ENCODE data around the gene HTT. TPM values are rescaled to one million over a fixed set of nuclear protein-coding genes. Genes with fewer than 3 reads are reported as not detected.

The HTT gene
- total and polyA plus RNA-seq, 2 of the 8 experiments (the other 6 are each of a cell fraction or from before 2014, with no cell fraction given): 24.0 to 71.0 TPM

DNA sequence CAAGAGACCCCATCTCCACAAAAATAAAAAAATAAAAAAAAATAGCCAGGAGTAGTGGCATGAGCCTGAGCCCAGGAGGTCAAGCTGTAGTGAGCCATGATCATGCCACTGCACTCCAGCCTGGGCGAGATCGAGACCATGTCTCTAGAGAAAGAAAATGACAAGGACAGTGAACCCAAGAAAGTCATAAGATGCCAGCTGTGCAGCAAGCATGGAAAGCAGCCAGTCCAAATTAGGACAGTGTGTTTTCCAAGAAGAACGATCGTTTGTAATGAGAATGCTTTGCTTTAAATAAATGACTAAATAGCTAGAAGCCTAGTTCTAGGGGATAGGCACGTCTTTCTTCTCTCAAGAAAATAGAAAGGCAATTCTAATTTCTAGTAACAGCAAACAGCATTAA, 116.1 kb downstream of the HTT start:
- no peak overlapping the region for H2BK120ac ChIP-seq (replicated peaks; ENCODE audit: low read depth, low read length)
- no peaks in the 10 kb centered on the region for H3K79me2 ChIP-seq (ENCODE audit: control insufficient read depth in 1 of 2, insufficient read depth in 2 of 2, low read length in 2 of 2)
- no peak overlapping the region for H2BK15ac ChIP-seq (ENCODE audit: low read length)
- TF ChIP-seq FOSL1 (IDR thresholded peaks at IDR 0.05; ENCODE audit: insufficient read depth, low read depth, low read length): no peak
- H3K4ac ChIP-seq (replicated peaks; ENCODE audit: insufficient read length, low read depth, low read length): no peak overlapping the region
- H2BK5ac ChIP-seq (ENCODE audit: low read depth, low read length): no peak overlapping the region
- H3K9ac ChIP-seq (replicated peaks in 1 of 4; ENCODE audit: extremely low read depth in 1 of 4, low read depth in 3 of 4, low read length in 3 of 4): no peak overlapping the region
- no peak overlapping the region for H3K4me2 ChIP-seq (ENCODE audit: insufficient read depth in 1 of 2, low read depth in 2 of 2, low read length in 2 of 2)
- no peak overlapping the region for H2BK20ac ChIP-seq (ENCODE audit: low read length)
- H2AK5ac ChIP-seq (ENCODE audit: low read depth, low read length): no peak overlapping the region
- no peak overlapping the region for H3K14ac ChIP-seq (ENCODE audit: insufficient read length)
- H3K27me3 ChIP-seq (replicated peaks in 1 of 4; ENCODE audit: control insufficient read depth in 3 of 4, extremely low read depth in 1 of 4, insufficient read depth in 3 of 4, low read length in 3 of 4): no peaks in the 10 kb centered on the region
- H3K4me1 ChIP-seq (replicated peaks in 1 of 4; ENCODE audit: control insufficient read depth in 3 of 4, insufficient read depth in 4 of 4, low read length in 3 of 4): no peaks in the 10 kb centered on the region
- H4K20me1 ChIP-seq (replicated peaks in 1 of 2; ENCODE audit: control insufficient read depth in 1 of 2, insufficient read depth in 2 of 2, low read length in 2 of 2): peaks cover 0 to 6% of the 10 kb centered on the region in 2 experiments
- no peak overlapping the region for H4K91ac ChIP-seq (replicated peaks; ENCODE audit: insufficient read length, low read length)
- DNase-seq (ENCODE audit: low read depth in 1 of 2, low spot score in 2 of 2): no peak
- no peak overlapping the region for H3K4me3 ChIP-seq (ENCODE audit: extremely low read depth in 1 of 4, insufficient read depth in 2 of 4, low read depth in 3 of 4, low read length in 4 of 4)
- no peak overlapping the region for H4K8ac ChIP-seq (ENCODE audit: extremely low read depth, insufficient read depth, low read length)
- H4K5ac ChIP-seq (ENCODE audit: insufficient read length, low read depth, low read length): no peak overlapping the region
- H3K23me2 ChIP-seq (ENCODE audit: low read depth, low read length): no peaks in the 10 kb centered on the region; the same call in 1 of the 2 replicates
- H3K36me3 ChIP-seq (ENCODE audit: control insufficient read depth in 2 of 4, insufficient read depth in 4 of 4, low read length in 3 of 4): peaks cover 15 to 36% (median 22%) of the 10 kb centered on the region in 4 experiments
- H3K23ac ChIP-seq (ENCODE audit: insufficient read length): no peak overlapping the region
- no peak overlapping the region for H3K18ac ChIP-seq (ENCODE audit: extremely low read depth, low read length)
- H2BK12ac ChIP-seq (ENCODE audit: low read depth, low read length): no peak overlapping the region
- ChIA-PET CTCF (ENCODE audit: partially characterized antibody) (interaction anchor here (0.6 to 1.7 kb wide), 3 partner anchors 41 to 493 kb away, joined by 3 to 4 read pairs (median 4); no protein-coding TSS in a partner anchor), POLR2A (ENCODE audit: partially characterized antibody) (interaction anchor here (0.6 to 1.1 kb wide), 3 partner anchors 8 to 620 kb away, joined by 3 to 4 read pairs (median 3); no protein-coding TSS in a partner anchor)
- no peak overlapping the region for H3K27ac ChIP-seq (ENCODE audit: low read depth, low read length)
- H3K9me3 ChIP-seq (ENCODE audit: insufficient read depth in 2 of 2, low read depth in 1 of 2, low read length in 1 of 2): no peaks in the 10 kb centered on the region
- FAIRE-seq: no peak
- 0 out of 2 replicates have a peak, but pooled peaks cover 2% of the 10 kb centered on the region for H3K79me1 ChIP-seq (ENCODE audit: low read depth, low read length)
- no peak overlapping the region for H2AFZ ChIP-seq (ENCODE audit: low read length)
- 96% methylated on average over 5 of the region's 5 CpGs; no CpG with 5 or more reads in 1 of the 2 experiments for WGBS, 2 experiments (ENCODE audit: extremely low coverage in 1 of 2, insufficient coverage in 1 of 2, insufficient read length in 1 of 2, insufficient replicate concordance in 2 of 2, low coverage in 1 of 2, low lambda C conversion rate in 2 of 2, missing lambda C conversion rate in 1 of 2)
- H3K56ac ChIP-seq (replicated peaks; ENCODE audit: insufficient read length, low read depth, low read length): no peak overlapping the region
